Cerebellar nuclear complex (tissue), 1 donor: ENCODE data around the gene ACHE.

Experiments
- DNase-seq, 2 experiments: peaks; one replicate each; lab custom pipeline; 2025; lab: John Stamatoyannopoulos, UW

Gene ACHE

DNA sequence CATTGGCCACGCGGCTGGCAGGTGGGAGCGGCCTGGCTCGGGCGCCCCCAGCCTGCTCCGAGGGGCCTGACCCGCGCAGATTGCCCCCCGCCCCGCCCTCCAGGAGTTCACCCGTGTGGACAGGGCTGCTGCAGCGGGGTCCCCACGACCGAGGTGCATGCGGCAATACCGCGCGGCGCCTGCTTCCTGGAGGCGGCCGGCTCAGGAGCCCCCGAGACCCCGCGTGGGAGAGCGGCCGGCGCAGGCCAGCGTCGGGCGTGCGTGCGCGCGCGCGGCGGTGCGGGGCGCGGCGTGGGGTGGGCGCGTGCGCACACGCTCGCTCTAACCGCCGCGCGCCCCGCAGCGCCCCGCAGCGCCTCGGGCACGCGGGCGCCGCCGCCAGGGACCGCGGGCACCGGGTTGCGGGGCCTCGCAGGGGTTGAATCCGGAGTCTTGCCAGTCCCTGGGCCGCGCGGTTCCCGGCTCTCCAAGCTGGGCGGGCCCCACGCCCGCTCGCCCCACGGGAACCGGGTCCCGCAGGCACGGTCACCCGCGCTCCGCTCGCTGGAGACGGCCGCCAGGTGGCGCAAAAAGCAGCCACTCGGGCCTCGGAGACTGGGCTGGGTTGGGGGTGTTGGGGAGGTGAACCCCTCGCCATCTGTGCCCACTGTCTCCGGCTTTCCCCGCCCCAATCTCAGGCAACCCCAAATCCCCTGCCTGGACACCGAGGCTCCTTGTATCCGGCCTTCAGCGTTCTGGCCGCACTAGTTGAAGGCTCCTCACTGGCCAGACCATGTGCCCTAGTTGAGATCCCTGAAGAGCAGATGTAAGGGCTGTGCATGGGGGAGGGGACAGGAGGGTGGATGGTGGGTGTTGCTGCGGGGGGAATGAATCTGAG is 1.3 kb upstream of the ACHE start:
- peak in 1 of 2 experiments; percentile 24 for DNase-seq

DNA sequence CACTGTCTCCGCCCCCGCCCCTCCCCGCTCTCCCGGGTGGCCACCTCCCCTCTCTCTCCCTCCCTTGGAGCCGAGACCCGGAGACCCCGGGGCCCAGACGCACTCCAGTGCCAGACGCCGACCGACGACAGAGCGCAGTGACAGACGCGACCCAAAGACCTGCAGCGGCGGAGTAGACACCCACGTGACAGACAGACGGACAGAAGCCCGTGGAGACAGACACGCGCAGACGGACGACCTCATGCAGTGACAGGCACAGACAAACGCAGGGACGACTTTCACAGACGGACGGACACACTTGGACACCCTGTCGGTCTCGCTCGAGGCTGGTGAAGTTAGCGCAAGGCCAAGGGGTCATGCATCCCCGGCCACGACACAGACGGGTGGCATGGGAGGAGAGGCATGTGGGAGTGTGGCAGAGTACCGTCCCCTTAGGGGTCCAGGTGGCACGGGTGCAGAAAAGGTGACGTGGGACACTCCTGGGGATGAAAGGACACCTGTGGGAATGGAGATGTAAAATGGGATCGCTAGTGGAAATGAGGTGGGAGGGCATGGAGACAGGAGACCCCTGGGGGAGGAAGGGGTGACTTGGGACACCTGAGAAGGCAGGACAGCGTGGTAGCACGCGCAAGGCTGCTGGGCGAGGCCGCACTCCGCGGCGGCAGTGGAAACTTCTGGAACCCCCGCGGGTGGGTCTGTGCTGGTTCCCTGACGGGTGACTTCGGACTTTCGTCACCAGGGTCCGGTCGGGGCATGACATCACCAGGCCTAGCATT is 456 bp upstream of the ACHE start:
- DNase-seq, result no peak

DNA sequence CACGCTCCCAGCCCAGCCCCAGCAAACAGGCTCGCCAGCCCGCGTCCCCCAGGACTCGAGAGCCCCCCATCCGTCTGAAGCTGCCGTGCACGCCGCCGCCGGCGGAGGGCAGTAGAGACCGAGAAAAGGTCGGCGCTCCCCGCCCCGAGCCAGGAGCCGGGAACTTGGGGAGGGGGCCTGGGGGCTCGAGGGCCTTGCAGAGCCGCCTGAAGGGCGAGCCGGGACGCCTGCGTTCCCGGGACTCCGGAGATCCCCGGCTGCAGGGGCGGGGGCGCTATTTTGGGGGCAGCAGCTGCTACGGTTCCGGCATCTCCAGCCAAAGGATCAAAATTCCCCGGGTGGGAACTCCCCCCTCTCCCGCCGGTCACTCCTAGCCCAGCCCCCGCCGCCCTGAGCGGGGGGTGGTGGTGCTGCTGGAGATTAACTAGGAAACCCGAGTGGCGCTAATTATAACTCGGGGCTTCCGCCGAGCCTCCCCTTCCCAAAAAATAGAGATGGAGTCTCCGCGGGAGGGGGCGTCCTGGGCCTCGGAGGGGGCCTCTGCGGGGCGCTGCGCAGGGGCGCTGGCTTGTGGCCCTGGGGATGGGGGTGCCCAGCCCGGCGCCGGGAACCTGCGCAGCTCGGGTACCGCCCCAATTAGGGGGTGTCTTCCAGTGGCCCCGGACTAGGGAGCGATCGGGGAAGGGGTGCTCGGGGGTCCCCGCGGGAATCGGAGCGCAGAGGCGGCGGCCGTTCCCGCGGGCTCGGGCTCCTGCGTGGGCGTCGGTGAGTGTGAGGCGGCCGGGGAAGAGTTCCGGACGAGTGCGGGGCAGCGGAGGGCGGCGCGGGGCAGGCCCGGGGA is 608 bp downstream of the ACHE start:
- no peak for DNase-seq

DNA sequence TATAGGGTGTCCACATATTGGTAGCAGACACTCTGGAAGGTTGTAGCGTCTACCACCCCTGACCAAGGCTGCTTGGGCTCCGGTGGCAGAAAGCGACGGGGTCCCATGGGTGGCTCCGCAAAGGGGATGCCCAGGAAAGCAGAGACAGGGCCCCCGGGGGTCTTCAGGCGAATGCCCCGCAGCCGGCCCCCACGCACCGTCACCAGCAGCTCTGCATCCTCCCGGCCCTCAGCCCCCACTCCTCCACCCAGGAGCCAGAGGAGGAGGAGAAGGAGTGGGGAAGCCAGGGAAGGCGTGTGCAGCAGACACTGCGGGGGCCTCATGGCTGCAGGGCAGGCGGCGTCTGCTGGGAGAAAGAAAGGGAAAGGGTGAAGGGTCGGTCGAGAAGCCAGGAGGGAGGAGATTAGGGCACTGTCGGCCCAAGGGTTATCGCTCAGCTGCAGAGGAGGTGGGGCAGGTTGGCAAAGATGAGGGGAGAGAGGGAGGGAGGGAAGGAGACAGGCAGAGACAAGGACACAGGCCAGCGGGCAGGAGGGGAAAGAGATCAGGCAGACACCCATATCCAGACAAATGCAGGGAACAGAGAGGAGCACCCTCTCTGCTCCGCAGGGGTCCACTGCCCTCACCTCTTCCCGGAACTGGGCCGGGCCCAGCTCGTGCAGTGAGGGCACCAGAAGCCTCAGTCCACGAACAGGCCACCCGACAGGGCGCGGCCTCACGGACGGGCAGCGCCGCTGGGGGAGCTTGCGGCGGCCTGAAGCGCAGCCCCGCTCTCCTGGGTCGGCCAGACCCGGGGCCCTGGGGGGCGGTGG is 1.6 kb downstream of the ACHE start:
- no peak for DNase-seq

DNA sequence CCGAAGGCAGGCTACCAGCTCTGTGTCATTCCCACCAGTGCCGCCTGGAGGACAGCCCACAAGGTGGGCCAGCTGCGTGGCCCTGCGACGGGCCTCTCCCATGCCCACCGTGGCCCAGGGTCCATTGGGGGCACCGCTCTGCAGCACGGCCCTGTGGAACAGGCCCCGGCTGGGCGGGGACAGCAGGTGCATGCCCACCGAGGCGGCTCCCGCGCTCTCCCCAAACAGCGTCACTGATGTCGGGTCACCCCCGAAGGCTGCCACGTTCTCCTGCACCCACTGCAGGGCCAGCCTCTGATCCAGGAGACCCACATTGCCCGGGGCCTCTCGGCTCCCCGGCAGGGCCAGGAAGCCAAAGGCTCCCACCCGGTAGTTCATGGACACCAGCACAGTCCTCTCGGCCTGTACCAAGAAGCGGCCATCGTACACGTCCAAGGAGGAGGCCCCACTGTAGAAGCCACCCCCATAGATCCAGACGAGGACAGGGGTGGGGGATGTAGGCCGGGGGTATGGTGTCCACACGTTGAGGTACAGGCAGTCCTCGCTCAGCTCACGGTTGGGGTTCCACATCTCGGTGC is 2.3 kb downstream of the ACHE start:
- no peak for DNase-seq

DNA sequence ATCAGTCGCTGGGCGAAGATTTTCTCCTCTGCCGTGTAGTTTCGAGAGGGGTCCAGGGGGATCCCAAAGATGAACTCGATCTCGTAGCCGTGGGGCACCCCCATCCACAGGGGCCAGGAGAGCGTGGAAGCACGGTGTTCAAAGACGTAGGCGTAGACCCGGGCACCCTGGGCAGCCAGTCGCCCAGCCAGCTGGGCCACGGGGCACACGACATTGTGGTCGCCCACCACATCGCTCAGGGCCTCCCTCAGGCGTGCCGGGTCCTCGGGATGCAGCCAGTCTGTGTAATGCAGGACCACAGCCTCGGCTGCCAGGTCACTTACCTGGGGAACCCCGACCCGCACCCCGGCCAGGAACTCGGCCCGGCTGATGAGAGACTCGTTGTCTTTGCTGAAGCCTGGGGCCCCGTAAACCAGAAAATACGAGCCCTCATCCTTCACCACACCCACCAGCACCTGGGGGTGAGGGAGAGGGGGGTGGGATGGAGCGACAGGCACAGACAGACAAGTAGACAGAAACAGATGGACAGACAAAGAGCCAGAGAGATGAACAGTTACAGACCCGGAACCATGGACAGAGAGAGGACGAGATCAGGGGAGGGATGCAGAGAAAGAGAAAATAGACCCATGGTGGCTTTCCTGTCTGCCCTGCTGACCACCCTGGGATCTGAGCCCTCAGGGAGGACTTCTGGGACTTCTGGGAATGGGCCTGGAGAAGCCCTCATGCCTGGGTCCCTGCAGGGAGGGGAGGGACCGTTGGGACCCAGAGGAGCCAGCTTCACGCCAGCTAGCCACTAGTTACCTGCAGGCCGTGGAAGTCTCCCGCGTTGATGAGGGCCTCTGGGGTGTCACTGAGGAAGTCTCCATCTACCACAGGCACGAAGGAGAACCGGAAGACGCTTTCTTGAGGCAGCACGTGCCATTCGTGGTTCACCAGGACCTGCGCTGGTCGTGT is 3.0 kb downstream of the ACHE start:
- no peak for DNase-seq

DNA sequence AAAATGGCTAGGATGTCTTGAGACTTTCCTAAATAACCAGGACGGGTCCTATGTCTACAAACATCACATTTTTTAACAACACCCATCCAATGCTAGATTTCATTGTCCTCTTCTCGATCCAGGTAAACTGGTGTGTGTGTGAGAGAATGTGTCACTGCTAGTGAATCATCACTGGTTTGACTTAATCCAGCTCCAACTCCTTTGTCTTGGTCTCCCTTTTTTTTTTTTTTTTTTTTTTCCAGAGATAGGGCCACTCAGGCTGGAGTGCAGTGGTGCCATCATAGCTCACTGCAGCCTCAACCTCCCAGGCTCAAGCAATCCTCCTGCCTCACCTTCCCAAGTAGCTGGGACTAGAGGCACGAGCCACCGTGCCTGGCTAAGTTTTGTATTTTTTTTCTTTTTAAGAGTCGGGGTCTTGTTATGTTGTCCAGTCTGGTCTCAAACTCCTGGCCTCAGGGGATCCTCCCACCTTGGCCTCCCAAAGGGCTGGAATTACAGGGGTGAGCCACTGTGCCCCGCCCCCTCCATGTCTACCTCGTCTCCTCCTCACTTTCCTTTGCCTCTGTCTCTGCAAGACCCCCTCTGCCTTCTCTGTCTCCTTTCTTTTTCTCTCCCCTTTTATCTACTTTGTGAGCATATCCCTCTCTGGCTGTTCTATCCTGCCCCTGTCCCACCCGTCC is 4.0 kb downstream of the ACHE start:
- no peak for DNase-seq

DNA sequence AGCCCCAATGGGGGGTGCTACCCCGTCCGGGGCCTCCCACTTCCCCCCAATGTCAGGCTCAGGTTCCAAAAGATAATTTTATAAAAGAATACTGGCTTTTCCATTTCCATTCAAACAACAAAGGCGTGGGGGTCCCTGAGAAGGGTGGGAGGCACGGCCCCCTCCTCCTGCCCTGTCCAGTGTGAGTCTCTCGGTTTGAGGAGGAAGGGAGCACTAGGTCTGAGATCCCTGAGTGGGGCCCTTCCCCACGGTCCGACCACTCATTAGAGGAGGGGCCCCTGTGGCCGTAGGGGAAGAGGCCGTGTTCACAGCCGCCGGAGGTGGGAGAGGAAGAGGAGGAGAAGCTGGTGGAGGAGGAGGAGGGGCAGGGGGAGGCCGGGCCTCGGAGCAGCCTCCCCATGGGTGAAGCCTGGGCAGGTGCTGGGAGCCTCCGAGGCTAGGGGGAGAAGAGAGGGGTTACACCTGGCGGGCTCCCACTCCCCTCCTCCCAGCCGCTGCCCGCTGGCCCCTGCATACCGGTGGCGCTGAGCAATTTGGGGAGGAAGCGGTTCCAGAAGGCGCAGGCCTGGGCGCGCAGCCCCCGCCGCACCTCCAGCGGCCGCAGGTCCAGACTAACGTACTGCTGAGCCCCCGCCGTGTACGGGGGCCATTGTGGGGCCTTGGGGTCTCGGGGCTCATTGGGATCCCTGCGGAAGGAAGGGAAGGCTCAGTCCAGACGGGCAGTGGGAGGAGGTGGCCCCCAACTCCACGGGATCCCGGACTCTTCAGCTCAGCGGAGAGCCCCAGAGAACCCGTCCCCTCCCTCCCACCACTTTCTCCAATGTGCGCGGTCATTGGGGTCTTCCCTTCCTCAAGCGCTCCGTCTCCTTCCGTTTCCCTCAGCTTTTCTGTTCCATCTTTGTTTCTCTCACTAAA is 4.8 kb downstream of the ACHE start:
- DNase-seq, result no peak

DNA sequence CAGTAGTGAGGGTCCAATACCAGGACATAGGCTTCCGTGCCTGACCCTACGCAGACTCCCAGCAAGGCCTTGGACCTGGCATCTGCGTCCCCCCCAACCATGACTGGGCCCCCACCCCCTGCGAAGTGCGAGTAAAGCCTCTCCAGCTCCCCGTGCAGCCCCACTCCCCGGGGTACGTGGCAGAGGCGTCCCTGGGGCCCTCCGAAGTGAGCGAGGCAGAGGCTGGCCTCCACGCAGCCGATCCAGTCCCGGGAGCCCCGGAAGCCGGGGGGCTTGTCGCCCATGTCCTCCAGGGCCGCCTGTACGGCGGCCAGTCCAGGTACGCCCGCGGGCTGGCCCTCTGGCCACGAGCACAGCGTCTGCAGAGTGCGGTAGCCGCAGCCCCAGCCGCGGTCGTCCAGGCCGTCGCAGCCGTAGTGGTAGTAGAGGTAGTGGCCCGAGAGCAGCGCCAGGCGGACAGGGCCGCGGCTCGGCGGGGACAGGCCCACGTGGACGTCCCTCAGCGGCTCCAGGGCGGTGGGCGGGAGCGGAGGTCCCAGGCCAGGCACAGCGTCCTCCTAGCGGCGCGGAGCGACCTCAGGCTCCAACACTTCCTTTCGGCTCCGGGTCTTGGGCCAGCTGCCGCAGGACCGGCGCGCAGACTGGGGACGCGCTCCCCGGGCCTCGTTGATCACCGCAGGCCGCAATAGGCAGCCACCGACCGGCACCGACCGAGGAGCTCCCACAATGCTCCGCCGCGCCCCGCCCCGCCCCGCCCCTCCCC is 6.5 kb downstream of the ACHE start, which contains the start of gene UFSP1:
TSS of gene UFSP1 (minus strand) at position 728 of the 763 bp plus-strand sequence. CDS start at position 284, 444 bp downstream.
- DNase-seq, result no peak

DNA sequence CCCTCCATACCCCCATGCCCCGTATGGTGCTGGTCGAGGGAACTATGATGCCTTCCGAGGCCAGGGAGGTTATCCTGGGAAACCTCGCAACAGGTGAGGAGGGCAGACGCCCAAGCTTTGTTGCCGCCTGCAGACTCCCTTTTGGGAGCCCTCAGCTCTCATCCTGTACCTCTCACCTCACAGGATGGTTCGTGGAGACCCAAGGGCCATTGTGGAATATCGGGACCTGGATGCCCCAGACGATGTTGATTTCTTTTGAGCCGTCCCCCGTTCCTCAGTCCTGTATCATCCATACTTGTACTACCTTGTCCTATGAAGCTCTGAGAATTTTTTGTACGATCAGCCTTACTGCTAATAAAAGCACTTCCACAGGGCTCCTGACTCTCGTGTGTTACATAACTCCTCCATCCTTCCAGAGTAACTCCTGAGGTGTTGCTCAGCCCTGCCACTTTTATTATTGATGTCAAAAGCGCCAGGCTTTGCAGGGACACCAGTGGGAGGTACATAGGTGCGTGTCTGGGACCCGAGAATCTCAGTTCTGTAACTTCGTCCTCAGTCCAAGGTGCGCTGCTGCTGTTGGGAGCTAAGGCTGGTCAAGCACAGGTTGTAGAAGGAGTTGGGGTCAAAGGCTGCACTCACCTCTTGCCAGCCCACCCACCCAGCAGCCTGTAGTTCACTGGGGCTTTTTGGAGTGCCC is 7.2 kb downstream of the ACHE start:
- no peak for DNase-seq

DNA sequence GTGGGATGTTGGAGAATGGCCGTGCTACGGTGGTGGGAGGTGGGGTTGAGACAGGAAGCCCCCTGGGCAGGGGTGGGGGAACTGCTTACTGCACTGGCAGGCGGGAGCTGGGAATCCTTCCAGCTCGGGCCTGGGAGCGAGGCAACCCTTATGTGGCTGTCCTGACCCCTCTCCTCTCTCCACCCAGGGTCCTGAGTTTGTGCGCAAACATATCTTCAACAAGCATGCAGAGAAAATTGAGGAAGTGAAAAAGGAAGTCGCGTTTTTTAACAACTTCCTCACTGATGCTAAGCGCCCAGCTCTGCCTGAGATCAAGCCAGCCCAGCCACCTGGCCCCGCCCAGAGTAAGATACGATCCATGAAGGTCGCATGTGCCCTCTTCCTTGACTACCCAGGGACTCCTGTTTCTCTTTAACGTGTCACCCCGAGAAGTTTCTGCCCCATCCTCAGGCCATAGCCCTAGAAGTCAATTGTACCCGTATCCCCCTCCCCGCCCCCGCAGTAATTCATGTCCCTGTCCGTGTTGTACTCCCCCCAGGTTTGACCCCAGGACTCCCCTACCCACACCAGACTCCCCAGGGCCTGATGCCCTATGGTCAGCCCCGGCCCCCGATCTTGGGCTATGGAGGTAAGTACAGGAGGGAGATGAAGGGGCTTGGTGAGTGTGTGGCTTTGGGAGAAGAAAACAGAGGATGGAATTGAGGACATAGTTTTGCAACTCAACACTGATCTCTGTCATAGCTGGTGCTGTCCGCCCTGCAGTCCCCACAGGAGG is 8.0 kb downstream of the ACHE start:
- DNase-seq, result no peak

DNA sequence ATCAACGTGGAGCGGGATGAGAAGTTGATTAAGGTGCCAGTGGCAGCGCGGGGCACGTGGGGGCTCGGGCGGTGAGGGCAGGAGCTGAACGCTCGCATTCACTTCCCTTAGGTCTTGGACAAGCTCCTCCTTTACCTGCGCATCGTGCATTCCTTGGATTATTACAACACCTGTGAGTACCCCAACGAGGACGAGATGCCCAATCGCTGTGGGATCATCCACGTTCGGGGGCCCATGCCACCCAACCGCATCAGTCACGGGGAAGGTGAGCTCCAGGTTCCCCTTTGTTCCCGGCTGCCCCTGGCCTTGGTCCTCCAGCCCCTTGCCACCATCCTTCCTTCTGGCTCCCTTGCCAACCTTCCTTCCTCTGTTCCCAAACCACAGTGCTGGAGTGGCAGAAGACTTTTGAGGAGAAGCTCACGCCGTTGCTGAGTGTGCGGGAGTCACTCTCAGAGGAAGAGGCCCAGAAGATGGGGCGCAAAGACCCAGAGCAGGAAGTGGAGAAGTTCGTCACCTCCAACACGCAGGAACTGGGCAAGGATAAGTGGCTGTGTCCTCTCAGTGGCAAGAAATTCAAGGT is 8.7 kb downstream of the ACHE start:
- no peak for DNase-seq

DNA sequence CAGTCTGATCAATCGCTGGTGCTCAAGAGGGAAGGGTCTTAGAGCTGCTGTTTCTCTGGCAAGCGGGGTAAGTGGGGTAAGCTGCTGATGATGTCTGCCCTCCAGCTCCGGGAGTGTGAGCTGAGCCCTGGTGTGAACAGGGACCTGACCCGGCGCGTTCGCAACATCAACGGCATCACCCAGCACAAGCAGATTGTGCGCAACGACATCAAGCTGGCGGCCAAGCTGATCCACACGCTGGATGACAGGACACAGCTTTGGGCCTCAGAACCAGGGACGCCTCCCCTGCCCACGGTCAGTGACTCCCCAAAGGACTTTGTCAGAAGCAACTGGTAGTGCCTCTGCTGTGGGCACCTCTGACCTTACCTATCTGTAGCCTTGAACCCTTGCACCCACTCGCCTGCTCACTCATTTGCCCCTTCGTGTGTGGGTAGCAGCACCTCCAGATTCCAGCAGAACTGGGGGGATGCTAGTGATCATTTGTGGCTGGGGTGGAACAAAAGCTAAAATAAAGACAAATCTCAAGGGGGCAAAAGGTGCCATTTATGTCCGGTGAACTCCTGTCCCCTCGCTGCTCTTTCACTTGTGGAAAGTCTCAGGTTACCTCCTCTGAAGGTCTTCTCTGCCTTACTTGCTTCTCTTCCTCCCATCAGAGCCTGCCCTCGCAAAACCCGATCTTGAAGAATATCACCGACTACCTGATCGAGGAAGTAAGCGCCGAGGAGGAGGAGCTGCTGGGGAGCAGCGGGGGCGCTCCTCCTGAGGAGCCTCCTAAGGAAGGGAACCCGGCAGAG is 9.3 kb downstream of the ACHE start:
- DNase-seq, result no peak

DNA sequence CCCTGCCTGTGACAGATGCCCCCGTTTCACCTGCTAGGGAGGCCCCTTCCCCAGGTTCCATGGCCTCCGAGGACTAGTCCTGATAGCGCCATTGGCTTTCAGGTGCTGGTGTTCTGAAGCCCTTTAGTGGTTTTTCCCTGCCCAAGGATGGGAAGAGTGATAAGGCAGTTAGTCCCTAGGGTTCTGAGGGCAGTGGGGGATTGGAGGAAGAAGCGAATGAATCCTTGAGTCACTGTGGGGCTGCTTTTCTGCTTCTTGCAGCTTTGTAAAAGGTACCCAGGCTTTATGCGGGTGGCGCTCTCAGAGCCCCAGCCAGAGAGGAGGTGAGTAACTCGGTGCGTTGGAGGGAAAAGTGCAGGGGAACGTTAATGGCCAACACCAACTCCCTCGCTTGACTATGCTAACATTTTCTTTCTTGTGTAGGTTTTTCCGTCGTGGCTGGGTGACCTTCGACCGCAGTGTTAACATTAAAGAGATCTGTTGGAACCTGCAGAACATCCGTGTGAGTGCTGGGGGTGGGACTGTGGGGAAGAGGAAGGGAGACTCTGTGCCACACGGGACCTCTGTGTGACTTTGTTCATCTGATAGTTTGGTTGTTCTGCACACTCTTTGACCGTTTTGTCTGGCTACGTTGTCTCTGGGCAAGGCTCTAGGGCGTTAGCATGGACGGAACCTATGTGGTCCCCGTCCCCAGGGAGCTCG is 10.1 kb downstream of the ACHE start:
- DNase-seq, result no peak
